HAP-1 (cell line): ENCODE measurements around the gene RELL1.
"Not testable (repeated sequence)": the region's sequence is repeated elsewhere in the genome, so short reads cannot be mapped to it uniquely, and the experiment has no call there.

Experiments used
- DNase-seq, 2 experiments: peaks; one replicate each; pipeline ENCODE4 v3.0.0-alpha.2; 2016 to 2020; ENCODE audit warnings: low spot score in 2 of 2
- H3K27me3 ChIP-seq: fragments of 250-450 bp; sonication (Bioruptor Pico); 2 replicates; pipeline ENCODE4 v1.5.1; 2020; ENCODE audit warnings: low read depth, mild to moderate bottlenecking, moderate library complexity
- H3K36me3 ChIP-seq: fragments of 250-450 bp; sonication (Bioruptor Pico); replicated peaks from 2 replicates; pipeline ENCODE4 v1.5.1; 2020; ENCODE audit warnings: mild to moderate bottlenecking
- H3K4me1 ChIP-seq: fragments of 250-450 bp; sonication (Bioruptor Pico); 2 replicates; pipeline ENCODE4 v1.5.1; 2020; ENCODE audit warnings: mild to moderate bottlenecking
- H3K4me3 ChIP-seq: fragments of 250-450 bp; sonication (Bioruptor Pico); 2 replicates; pipeline ENCODE4 v1.5.1; 2020; ENCODE audit warnings: mild to moderate bottlenecking, moderate library complexity
- H3K9me3 ChIP-seq: fragments of 250-450 bp; sonication (Bioruptor Pico); 2 replicates; pipeline ENCODE4 v1.5.1; 2020; ENCODE audit warnings: mild to moderate bottlenecking, moderate library complexity
- in situ Hi-C: fragments of 300-500 bp; cut with MboI; formaldehyde crosslinking; loops from 3 replicates; pipeline ENCODE4 v1.14.3; 2020; ENCODE audit warnings: low sequenced_read_pairs, inconsistent platforms, mixed read lengths

The RELL1 gene

DNA sequence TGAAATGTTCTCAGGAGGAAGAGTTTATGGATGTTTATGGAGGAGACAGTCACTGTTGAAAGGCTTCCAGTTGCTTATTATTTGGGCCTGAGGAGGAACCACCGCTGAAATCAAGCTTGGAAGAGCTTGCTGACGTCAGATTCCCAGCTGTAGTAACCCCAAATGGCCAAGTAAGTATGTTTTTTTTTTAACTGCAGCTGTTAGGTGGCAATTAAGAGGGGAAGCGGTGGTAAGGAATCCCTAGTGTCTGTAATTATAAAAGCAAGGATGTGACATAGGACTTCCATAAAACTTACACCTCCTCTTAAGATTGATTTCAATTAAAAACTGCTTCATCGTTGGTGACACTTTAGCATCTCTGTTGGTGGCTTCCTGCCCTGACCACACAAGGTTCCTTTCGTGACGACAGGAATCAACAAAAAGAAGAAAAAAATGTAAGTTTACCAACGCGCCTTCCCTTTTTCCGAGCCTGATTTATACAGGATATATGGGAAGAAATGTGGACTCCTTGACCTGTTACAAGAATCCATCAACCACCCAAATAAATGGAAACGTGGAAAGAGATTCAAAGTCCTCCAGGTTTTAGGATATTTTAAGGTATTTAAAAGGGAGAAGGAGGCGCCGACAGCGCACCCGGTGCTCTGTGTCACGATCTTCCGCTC, 884 bp downstream of the RELL1 start:
- Histone ChIP-seq H3K9me3 (no peaks in the 10 kb centered on the region), H3K27me3 (no peaks in the 10 kb centered on the region), H3K36me3 (no peaks in the 10 kb centered on the region), H3K4me3 (peak overlapping the region; percentile 77), H3K4me1 (peaks cover 14% of the 10 kb centered on the region)
- in situ Hi-C loops: no loop called here
- DNase-seq: no peak

DNA sequence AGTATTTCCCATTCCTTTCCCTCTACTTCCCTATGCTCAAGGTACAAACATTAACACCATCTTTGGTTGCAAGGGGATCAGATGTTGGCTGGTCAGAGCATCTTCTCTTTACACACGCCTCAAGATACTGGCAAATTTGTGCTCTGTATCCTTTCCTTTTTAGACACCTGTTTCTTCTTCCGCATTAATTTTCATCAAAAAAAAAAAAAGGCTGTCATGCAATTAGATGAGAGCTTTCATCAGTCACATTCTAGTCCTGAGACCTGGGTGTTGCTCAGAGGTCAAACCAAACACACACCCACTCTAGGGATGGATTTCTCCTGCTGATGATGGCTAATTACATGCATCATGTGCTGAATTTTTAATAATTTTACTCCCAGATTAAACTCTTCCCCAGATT, 2.0 kb downstream of the RELL1 start:
- Histone ChIP-seq H3K27me3 (no peaks in the 10 kb centered on the region), H3K9me3 (no peaks in the 10 kb centered on the region), H3K4me3 (no peak overlapping the region), H3K36me3 (no peaks in the 10 kb centered on the region), H3K4me1 (peaks cover 4% of the 10 kb centered on the region)
- in situ Hi-C loops: no loop called here
- no peak for DNase-seq

DNA sequence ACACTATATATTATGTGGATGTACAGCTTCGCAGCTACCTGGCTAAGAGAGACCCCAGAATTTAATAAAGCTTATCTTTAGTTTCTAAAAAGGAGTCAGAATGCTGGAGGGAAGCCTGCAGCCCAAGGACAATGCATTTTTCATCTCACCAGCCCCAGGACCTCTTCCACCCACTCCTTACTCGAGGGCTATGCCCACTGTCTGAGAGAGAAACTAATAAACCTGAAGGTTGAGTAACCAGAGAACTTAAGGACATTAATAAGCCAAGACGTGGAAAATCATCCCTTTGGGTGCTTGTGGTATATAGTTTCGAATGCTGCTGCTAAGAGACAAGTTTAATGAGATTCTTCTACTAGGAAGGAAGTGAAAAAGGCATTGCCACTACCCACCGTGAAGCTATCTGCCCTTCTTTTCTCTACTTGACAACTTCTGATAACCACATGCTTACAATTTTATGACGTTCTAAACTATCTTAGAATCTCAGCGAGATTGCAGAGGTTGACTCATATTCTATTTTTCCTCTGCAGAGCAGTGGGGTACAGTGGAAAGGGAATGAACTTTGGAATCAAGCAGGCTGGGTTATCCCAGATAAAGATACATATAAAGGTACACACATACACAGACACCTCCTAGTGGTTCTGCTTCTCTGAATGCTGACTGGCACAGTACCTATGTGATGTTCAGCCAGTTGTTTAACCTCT, 3.3 kb downstream of the RELL1 start:
- Histone ChIP-seq H3K4me3 (no peak overlapping the region), H3K4me1 (peaks cover 4% of the 10 kb centered on the region), H3K36me3 (no peaks in the 10 kb centered on the region), H3K9me3 (no peaks in the 10 kb centered on the region), H3K27me3 (no peaks in the 10 kb centered on the region)
- in situ Hi-C loops: no loop called here
- DNase-seq: no peak

DNA sequence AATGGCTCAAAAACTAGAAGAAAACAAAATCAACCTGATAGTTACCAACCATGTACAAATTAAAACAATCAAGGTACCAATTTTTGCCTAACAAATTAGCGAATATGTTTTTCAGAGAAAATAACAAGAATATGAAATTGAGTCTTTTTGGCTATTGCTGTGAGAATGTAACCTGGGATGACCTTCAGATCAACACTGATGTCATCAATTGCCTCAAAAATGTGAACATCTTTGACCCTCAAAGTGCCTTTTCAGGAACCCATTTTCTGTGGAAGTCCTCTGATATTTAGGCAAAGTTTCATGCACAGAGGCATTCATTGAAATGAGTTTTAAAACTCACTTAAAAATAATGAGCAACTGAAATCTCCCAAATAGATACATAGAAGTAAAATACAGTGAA, 6.1 kb downstream of the RELL1 start:
- H3K36me3 ChIP-seq: no peaks in the 10 kb centered on the region
- H3K9me3 ChIP-seq: no peaks in the 10 kb centered on the region
- DNase-seq: no peak
- H3K4me3 ChIP-seq: no peak overlapping the region
- H3K4me1 ChIP-seq: no peaks in the 10 kb centered on the region
- in situ Hi-C loops: no loop called here
- H3K27me3 ChIP-seq: no peaks in the 10 kb centered on the region

DNA sequence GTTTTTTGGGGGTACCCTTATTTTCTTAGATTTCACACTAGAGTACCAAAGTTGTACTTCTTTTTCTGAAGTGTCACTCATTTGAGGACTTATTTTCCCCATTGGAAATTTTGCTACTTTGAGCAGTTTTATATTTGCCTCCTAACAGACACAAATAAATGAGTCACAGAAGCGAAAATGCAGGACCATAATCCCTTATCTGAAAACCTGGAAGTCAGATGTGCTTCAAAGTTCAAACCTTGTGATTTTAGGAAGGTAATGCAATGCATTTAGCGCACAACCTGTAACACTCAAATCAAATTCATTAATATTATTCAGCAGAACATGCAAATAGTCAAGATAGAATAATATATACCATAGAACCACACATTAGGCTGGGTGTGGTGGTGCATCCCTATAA, 6.9 kb downstream of the RELL1 start:
- H3K27me3 ChIP-seq: no peaks in the 10 kb centered on the region
- no peaks in the 10 kb centered on the region for H3K36me3 ChIP-seq
- DNase-seq: no peak
- H3K4me3 ChIP-seq: no peak overlapping the region
- in situ Hi-C loops: no loop called here
- H3K4me1 ChIP-seq: no peaks in the 10 kb centered on the region
- no peaks in the 10 kb centered on the region for H3K9me3 ChIP-seq

DNA sequence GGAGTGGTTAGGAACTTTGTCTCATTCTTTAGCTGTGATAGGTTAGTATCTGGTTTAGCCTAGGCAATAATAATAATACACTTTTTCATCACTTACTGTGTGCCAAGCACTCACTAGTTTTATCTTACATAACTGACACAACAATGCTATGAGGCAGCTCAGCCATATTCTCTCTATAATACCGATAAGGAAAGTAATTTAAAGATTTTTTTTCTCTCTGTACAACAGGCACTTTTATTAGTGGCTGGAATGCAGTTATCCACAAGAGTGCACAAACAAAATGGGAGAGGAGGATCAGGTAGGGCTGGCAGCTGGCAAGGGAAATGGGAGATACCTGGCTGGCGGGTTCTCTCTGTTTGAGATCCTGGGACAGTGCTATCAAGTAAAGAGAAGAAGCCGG, 7.6 kb downstream of the RELL1 start:
- Histone ChIP-seq H3K9me3 (no peaks in the 10 kb centered on the region), H3K4me1 (no peaks in the 10 kb centered on the region)
- in situ Hi-C loops: no loop called here

DNA sequence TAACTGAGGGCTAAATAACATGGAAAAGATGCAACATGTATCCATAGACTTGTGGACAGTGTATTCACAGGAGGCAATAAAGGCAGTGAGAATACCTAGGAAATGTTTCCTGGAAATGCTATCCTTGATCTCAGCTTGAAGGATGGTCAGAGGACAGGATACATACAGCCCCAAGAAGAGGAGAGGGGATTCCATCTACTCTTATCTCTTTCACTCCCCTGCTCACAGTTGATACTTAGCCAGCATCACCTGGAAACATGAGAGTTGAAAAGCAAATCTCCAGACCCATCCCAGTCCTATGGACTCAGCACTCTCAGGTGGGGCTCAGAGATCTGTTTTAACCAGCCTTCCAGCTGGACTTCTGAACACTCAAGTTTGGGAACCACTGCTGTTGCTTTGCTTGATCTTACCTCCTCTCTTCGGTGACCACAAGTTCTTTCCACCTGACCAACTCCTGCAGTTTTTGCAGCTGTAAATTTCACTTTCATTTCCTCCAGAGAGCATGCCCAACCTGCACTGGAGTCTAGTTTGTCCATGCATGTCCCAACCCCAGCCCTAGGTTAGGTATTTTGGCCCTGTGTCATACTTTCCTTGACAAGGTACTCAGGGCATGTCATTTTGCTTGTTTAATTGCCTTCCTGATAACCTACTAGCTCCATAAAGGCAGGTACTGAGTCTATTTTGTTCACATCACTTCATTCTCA, 10.4 kb downstream of the RELL1 start:
- H3K4me3 ChIP-seq: no peak overlapping the region
- H3K27me3 ChIP-seq: no peaks in the 10 kb centered on the region
- no peaks in the 10 kb centered on the region for H3K4me1 ChIP-seq
- no peaks in the 10 kb centered on the region for H3K36me3 ChIP-seq
- H3K9me3 ChIP-seq: no peaks in the 10 kb centered on the region
- DNase-seq: no peak
- in situ Hi-C loops: no loop called here

More for the DNA sequence above, 7.6 kb downstream of the RELL1 start:
- Histone ChIP-seq H3K4me3 (no peak overlapping the region), H3K36me3 (no peaks in the 10 kb centered on the region), H3K27me3 (no peaks in the 10 kb centered on the region)
- no peak for DNase-seq

DNA sequence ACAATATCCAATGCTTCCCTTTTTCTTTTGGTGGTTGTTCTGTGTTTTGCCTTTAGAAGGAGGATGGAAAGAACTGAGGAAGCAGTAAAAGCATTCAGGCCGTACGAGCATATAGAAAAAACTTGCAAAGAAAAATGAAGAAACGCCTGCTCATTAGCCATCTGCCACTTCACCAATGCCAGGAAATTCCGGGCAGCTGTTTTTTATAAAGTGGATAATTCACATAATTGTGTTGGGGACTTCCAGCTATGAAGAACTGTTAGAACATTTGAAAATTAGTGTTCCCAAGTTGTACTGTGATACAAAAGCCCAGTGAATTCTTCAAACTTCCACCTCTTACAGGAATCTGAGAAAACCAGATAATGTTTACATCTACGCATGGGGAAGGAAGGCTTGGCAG, 11.7 kb downstream of the RELL1 start:
- Histone ChIP-seq H3K4me1 (no peaks in the 10 kb centered on the region), H3K9me3 (no peaks in the 10 kb centered on the region), H3K36me3 (no peaks in the 10 kb centered on the region), H3K4me3 (no peak overlapping the region), H3K27me3 (no peaks in the 10 kb centered on the region)
- no peak for DNase-seq
- in situ Hi-C loops: no loop called here

DNA sequence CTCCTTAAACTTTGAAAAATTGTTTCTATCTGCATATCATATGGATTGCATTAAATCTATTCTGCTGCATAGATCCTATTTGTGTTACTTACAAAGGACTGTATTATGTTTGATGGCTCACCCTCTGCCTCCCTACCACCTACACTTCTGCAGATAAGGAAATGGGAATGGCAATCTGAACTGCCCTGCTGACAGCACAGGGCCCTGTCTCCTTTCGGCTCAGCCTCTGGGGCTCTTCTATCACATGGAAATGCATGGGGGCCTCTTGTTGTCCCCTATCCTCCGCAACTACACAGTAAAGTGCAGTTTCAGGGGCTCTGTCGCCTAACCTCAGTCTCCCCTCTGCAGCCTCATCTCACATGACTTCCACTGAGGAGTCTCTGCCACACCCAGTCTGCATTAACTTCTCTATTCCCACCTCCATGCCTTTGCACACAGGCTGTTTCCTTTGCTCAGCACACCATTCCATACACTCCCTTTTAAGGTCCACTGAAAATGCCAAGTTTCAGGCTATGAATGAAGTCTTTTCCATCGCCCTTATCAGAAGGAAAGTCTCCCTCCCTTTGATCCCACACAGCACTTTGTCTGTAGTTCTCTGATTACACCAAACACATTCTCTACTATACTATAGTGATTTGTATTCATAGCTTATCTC, 12.5 kb downstream of the RELL1 start:
- no peak for DNase-seq
- no peak overlapping the region for H3K4me3 ChIP-seq
- no peaks in the 10 kb centered on the region for H3K4me1 ChIP-seq
- in situ Hi-C loops: no loop called here
- H3K9me3 ChIP-seq: no peaks in the 10 kb centered on the region
- no peaks in the 10 kb centered on the region for H3K36me3 ChIP-seq
- no peaks in the 10 kb centered on the region for H3K27me3 ChIP-seq

DNA sequence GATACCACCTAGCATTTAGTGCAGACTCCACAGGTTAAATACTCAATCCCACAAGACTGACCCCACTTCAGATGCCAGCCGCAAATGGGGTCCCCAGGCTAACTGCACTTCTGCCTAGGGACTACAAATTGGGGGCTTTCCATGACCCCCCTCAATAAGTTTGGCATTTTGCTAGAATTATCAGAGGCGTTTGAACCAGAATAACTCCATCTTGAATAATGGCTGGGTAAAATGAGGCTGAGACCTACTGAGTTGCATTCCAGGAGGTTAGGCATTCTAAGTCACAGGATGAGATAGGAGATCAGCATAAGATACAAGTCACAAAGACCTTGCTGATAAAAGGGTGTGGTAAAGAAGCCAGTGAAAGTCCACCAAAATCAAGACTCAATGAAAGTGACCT, 15.1 kb downstream of the RELL1 start:
- in situ Hi-C loops: no loop called here
- Histone ChIP-seq H3K36me3 (no peaks in the 10 kb centered on the region), H3K4me3 (no peak overlapping the region), H3K27me3 (no peaks in the 10 kb centered on the region), H3K9me3 (no peaks in the 10 kb centered on the region), H3K4me1 (no peaks in the 10 kb centered on the region)
- no peak for DNase-seq

DNA sequence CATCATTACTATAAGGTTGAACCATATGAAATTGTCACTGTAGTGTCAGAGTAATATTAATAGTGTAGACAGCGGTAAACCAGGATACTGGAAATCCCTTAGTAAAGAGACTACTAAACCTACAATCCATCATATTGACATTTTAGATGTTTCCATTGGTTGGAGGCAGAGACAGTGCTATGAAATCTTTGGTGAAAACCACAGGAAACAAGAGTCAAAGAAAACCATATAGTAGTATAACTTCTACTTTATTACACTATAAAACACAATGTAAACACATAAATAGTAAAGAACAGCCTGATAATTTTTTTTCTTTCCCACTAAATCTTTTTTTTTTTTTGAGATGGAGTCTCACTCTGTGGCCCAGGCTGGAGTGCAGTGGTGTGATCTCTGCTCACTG, 15.9 kb downstream of the RELL1 start:
- Histone ChIP-seq H3K9me3 (no peaks in the 10 kb centered on the region), H3K27me3 (no peaks in the 10 kb centered on the region), H3K4me3 (no peak overlapping the region), H3K4me1 (no peaks in the 10 kb centered on the region), H3K36me3 (no peaks in the 10 kb centered on the region)
- no peak for DNase-seq
- in situ Hi-C loops: no loop called here

DNA sequence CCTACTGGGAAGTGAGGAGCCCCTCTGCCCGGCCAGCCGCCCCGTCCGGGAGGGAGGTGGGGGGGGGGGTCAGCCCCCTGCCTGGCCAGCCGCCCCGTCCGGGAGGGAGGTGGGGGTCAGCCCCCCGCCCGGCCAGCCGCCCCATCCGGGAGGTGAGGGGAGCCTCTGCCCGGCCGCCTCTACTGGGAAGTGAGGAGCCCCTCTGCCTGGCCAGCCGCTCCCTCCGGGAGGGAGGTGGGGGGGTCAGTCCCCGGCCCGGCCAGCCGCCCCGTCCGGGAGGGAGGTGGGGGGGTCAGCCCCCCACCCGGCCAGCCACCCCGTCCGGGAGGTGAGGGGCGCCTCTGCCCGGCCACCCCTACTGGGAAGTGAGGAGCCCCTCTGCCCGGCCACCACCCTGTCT, 17.1 kb downstream of the RELL1 start:
- H3K27me3 ChIP-seq, H3K4me3 ChIP-seq, DNase-seq, H3K36me3 ChIP-seq, H3K4me1 ChIP-seq, H3K9me3 ChIP-seq, in situ Hi-C loops: not testable (repeated sequence)

DNA sequence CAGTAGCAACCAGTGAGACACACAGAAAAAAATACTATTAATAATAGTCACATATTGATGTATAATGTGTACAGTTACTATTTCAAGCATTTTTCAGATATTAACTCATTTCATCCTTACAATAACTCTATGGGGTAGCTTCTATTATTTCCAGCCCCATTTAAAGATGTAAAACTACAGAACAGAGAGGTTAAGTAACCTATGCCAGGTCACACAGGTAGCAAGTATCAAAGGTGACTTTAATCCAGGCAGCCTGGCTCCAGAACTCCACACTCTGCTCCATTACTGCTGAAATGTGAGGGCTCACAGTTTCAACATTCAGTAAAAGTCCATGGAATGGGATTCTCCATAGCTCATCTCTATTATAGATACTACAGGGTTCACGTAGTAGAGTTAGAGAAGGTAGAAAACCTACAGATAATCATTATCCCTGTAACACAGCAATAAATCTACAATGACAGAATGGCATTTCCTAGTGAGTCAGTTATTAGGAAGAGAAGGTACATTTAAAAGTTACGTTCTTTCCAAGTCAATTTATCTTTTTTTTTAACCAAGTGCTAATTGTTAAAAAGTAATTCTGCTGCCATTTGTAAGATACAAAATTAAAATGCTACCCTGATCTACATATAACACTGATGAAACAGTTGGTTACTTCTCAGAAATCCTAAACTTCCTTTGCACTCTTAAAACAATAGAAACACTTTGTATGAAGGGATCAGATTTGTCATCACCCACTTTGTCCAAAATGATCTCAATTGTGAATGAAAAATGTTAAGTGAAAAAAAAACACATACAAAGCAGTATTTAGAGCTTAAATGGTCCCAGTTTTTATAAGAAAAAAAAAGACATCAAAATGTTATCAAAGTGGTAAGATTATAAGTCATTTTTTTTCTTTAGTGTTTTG, 18.7 kb downstream of the RELL1 start:
- H3K4me1 ChIP-seq: no peaks in the 10 kb centered on the region
- no peaks in the 10 kb centered on the region for H3K9me3 ChIP-seq
- in situ Hi-C loops: no loop called here
- no peaks in the 10 kb centered on the region for H3K36me3 ChIP-seq
- no peak overlapping the region for H3K4me3 ChIP-seq
- H3K27me3 ChIP-seq: no peaks in the 10 kb centered on the region
- no peak for DNase-seq
